SU-DHL-6 (cell line): ENCODE measurements around the gene CDC42BPA.

Experiments used
- H2AFZ ChIP-seq: fragments of 200-600 bp; sonication (generic); 2 replicates; pipeline ENCODE4 v1.6.1; 2014; ENCODE audit warnings: low read depth, mild to moderate bottlenecking, moderate library complexity, mixed read lengths, antibody characterized with exemption, low read length; ENCODE audit not compliant: severe bottlenecking
- H3F3A ChIP-seq: fragments of 200-600 bp; shearing (Covaris generic); 2 replicates; pipeline ENCODE4 v1.6.0; 2016; ENCODE audit warnings: antibody characterized with exemption, mild to moderate bottlenecking; ENCODE audit not compliant: insufficient read depth
- H3K27ac ChIP-seq: fragments of 200-600 bp; sonication (generic); 2 replicates; pipeline ENCODE4 v1.5.1; 2016; ENCODE audit warnings: low read depth, mild to moderate bottlenecking, low read length, moderate library complexity, mixed read lengths
- H3K27me3 ChIP-seq: fragments of 200-600 bp; sonication (generic), shearing (Covaris generic); 2 replicates; pipeline ENCODE4 v1.6.0; 2014; ENCODE audit warnings: mild to moderate bottlenecking, low read length
- H3K36me3 ChIP-seq: fragments of 200-600 bp; sonication (generic); 2 replicates; pipeline ENCODE4 v1.6.1; 2014; ENCODE audit warnings: mild to moderate bottlenecking, low read length, mixed read lengths
- H3K4me2 ChIP-seq: fragments of 300-600, 200-600 bp; shearing (Covaris generic), sonication (generic); 2 replicates; pipeline ENCODE4 v1.6.0; 2014; ENCODE audit warnings: low read length, low read depth, mild to moderate bottlenecking; ENCODE audit not compliant: poor library complexity, severe bottlenecking
- H3K4me3 ChIP-seq: fragments of 200-600 bp; sonication (generic); 2 replicates; pipeline ENCODE4 v1.5.1; 2014; ENCODE audit warnings: antibody characterized with exemption, low read length, mild to moderate bottlenecking, mixed read lengths; ENCODE audit not compliant: insufficient read depth, poor library complexity, severe bottlenecking
- H3K79me2 ChIP-seq: fragments of 200-600 bp; sonication (generic); 2 replicates; pipeline ENCODE4 v1.6.1; 2014; ENCODE audit warnings: mild to moderate bottlenecking, low read length, moderate library complexity; ENCODE audit not compliant: insufficient read depth
- H3K9ac ChIP-seq: fragments of 200-600 bp; sonication (generic); 2 replicates; pipeline ENCODE4 v1.7.0; 2014; ENCODE audit warnings: mild to moderate bottlenecking, low read length
- H3K9me2 ChIP-seq: fragments of 200-600 bp; sonication (generic); replicated peaks from 2 replicates; pipeline ENCODE4 v1.6.1; 2014; ENCODE audit warnings: low read length; ENCODE audit not compliant: insufficient read depth
- H3K9me3 ChIP-seq: fragments of 200-600 bp; sonication (generic); 2 replicates; pipeline ENCODE4 v1.6.1; 2014; ENCODE audit warnings: low read length, mixed read lengths; ENCODE audit not compliant: insufficient read depth
- H4K20me1 ChIP-seq: fragments of 200-600 bp; sonication (generic); 2 replicates; pipeline ENCODE4 v1.6.1; 2014; ENCODE audit warnings: low read depth, mild to moderate bottlenecking, antibody characterized with exemption, low read length, moderate library complexity, mixed read lengths
- CTCF ChIP-seq: fragments of 200-600 bp; sonication (generic); IDR thresholded peaks from one replicate; pipeline ENCODE4 v1.5.1; 2017; ENCODE audit warnings: antibody characterized with exemption, mild to moderate bottlenecking, low read length, moderate library complexity; ENCODE audit not compliant: insufficient read depth, poor library complexity, severe bottlenecking
- EZH2phosphoT487 ChIP-seq: fragments of 200-600 bp; sonication (generic), shearing (Covaris generic); conservative IDR thresholded peaks from 2 replicates; pipeline ENCODE4 v1.6.1; 2018; ENCODE audit warnings: mild to moderate bottlenecking, antibody characterized with exemption, low read length, moderate library complexity, mixed read lengths

Gene CDC42BPA

GRCh38 chr1:227317011-227317451 lies 1.3 kb downstream of the CDC42BPA start:
- Histone ChIP-seq H3K9me2 (no peaks in the 10 kb centered on the region), H3K4me2 (no peak overlapping the region), H3K9ac (no peak overlapping the region), H3F3A (no peaks in the 10 kb centered on the region), H3K27ac (no peak overlapping the region), H3K9me3 (no peaks in the 10 kb centered on the region), H2AFZ (no peak overlapping the region), H3K27me3 (no peaks in the 10 kb centered on the region), H3K79me2 (no peaks in the 10 kb centered on the region), H3K4me3 (no peak overlapping the region), H3K36me3 (no peaks in the 10 kb centered on the region), H4K20me1 (no peaks in the 10 kb centered on the region)
- TF ChIP-seq EZH2phosphoT487 (no peak), CTCF (no peak)

DNA sequence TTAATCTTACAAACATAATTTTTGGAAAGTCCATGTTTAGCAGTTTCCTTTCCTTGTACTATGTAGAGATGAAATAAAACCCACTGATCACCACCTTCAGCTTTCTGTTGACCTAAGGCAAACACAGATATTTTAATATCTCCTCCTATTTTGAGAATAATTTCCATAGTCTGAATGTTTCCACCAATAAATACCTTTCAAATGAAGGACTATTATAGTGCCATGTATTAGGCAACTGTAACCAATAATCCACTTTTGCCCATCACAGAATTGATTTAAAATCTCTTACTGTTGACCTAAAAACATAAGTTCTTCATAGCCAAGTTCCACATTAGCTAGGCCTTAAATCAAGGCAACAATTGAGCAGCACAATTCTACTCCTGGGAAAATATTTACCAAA lies 1.8 kb downstream of the CDC42BPA start:
- Histone ChIP-seq H3K36me3 (no peaks in the 10 kb centered on the region), H3K9ac (no peak overlapping the region), H3K27me3 (no peaks in the 10 kb centered on the region), H3F3A (no peaks in the 10 kb centered on the region), H3K4me3 (no peak overlapping the region), H4K20me1 (no peaks in the 10 kb centered on the region), H3K9me2 (no peaks in the 10 kb centered on the region), H3K79me2 (no peaks in the 10 kb centered on the region), H3K27ac (no peak overlapping the region), H3K9me3 (no peaks in the 10 kb centered on the region), H3K4me2 (no peak overlapping the region), H2AFZ (no peak overlapping the region)
- TF ChIP-seq EZH2phosphoT487: no peak
- TF ChIP-seq CTCF: no peak

- Histone ChIP-seq H3K27me3 (no peaks in the 10 kb centered on the region), H3K79me2 (no peaks in the 10 kb centered on the region), H3K4me2 (no peak overlapping the region)
These were observed 2.5 kb downstream of the CDC42BPA start for GRCh38 chr1:227315629-227316346.

More at GRCh38 chr1:227315629-227316346, 2.5 kb downstream of the CDC42BPA start:
- Histone ChIP-seq H3F3A (no peaks in the 10 kb centered on the region), H3K27ac (no peak overlapping the region), H2AFZ (no peak overlapping the region), H3K9me3 (no peaks in the 10 kb centered on the region), H3K4me3 (no peak overlapping the region), H3K9me2 (no peaks in the 10 kb centered on the region), H4K20me1 (no peaks in the 10 kb centered on the region), H3K36me3 (no peaks in the 10 kb centered on the region), H3K9ac (no peak overlapping the region)
- TF ChIP-seq CTCF (no peak), EZH2phosphoT487 (no peak)
